Esophagus squamous epithelium (tissue), 5 donors: ENCODE data around the gene WDR48. TPM values are rescaled to one million over a fixed set of nuclear protein-coding genes. Genes with fewer than 3 reads are reported as not detected.

Experiments used
- DNase-seq: peaks from one replicate; lab custom pipeline; 2025; lab: John Stamatoyannopoulos, UW
- H3K27ac ChIP-seq, 4 donors: fragments of 200-600 bp; sonication (generic); one replicate each; pipeline ENCODE4 v1.5.1; 2016 to 2019; ENCODE audit warnings: mild to moderate bottlenecking in 1 of 4
- H3K27me3 ChIP-seq, 4 donors: fragments of 200-600 bp; sonication (generic); 1 replicate in 3 of 4; 2 replicates in 1 of 4; pipeline versions ENCODE4 v1.5.1 to v1.6.0; 2017 to 2021; ENCODE audit warnings: antibody characterized with exemption in 1 of 4
- H3K36me3 ChIP-seq, 3 donors: fragments of 200-600 bp; sonication (generic); one replicate each; pipeline ENCODE4 v1.5.1; 2016 to 2019
- H3K4me1 ChIP-seq, 3 donors: fragments of 200-600 bp; sonication (generic); one replicate each; pipeline ENCODE4 v1.5.1; 2017 to 2019
- H3K4me3 ChIP-seq, 4 donors: fragments of 200-600 bp; sonication (generic); 1 replicate in 3 of 4; 2 replicates in 1 of 4; pipeline ENCODE4 v1.5.1; 2016 to 2019; ENCODE audit warnings: mild to moderate bottlenecking in 2 of 4, moderate library complexity in 1 of 4
- H3K9me3 ChIP-seq, 3 donors: fragments of 200-600 bp; sonication (generic); one replicate each; pipeline ENCODE4 v1.5.1; 2016 to 2019
- POLR2A ChIP-seq, 4 donors: fragments of 450-650 bp; IDR thresholded peaks; one replicate each; pipeline ENCODE4 v1.6.1; 2017; ENCODE audit warnings: antibody characterized with exemption in 4 of 4, mild to moderate bottlenecking in 4 of 4, moderate library complexity in 3 of 4
- WGBS, 2 donors: methylation state at CpG; one replicate each; pipeline ENCODE4 v1.1.5; 2018; 5-methylcytosine and 5-hydroxymethylcytosine counted together
- intact Hi-C: fragments of 100-400 bp; cut with DNase I; formaldehyde crosslinking; loops from one replicate; pipeline ENCODE4 v1.15.0; 2022
- total RNA-seq, 4 donors: library from RNA; depleted of rRNA; stranded (reverse); fragments of >200 nt; gene quantifications; one replicate each; pipeline ENCODE4 v1.1.0, GENCODE V29; 2016
- TF ChIP-seq, protein P1 (sequence below), 6 experiments: fragments of 450-650 bp in 4 of 6; fragments of 200-600 bp in 2 of 6; sonication (generic) in 2 of 6; IDR thresholded peaks; one replicate each; pipeline ENCODE4 v1.5.1; 2016 to 2019; ENCODE audit warnings: antibody characterized with exemption in 6 of 6, mild to moderate bottlenecking in 4 of 6, moderate library complexity in 4 of 6
- donor health status: DM: yes; HTN: yes; CAD: no.

Gene WDR48
- total RNA-seq, 4 donors from 2014 or later: 9.7 to 25.9 (median 19.4) TPM

DNA sequence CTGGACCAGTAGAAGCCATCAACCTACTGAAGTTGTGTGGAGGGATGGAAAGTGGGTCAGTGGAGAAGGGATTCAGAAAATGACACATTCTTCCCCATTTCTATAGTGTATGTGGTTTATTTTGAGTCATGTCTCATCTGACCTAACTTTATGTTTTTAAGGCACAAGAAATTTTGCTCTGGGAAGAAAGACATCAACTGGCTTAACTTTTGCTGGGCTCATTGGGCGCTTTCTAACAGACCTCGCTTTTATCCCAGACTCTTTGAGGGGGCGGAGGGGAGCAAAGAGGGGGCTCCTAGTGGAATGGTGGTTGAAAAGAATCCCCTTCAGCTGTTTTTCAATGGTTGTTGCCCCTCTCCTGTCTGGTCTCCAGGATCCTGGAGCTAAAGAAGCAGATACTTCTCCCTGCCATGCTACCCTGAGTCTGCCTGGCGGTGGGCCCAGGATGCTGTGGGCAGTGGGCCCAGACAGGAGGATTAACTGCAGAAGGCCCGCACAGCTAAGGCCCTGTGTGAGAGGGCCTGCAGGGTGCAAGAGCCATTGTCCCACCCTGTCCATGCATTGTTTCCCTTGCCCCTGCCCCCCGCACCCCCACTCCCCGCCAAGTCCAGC, 87.1 kb downstream of the WDR48 start:
- peaks cover 23 to 85% (median 30%) of the 10 kb centered on the region in 3 donors for H3K4me1 ChIP-seq
- no peaks in the 10 kb centered on the region for H3K9me3 ChIP-seq
- no peak for DNase-seq
- intact Hi-C loops: no loop called here
- 44 to 91% methylated on average over 3 to 4 of the region's 7 CpGs for WGBS, 2 donors
- H3K27ac ChIP-seq: peak overlapping the region in 3 of 4 donors; percentile 4 to 21 (median 14)
- peaks cover 8 to 47% (median 19%) of the 10 kb centered on the region in 3 donors for H3K36me3 ChIP-seq
- H3K27me3 ChIP-seq: no peaks in the 10 kb centered on the region
- TF ChIP-seq POLR2A (IDR thresholded peaks at IDR 0.05): no peak
- TF ChIP-seq, protein P1, sequence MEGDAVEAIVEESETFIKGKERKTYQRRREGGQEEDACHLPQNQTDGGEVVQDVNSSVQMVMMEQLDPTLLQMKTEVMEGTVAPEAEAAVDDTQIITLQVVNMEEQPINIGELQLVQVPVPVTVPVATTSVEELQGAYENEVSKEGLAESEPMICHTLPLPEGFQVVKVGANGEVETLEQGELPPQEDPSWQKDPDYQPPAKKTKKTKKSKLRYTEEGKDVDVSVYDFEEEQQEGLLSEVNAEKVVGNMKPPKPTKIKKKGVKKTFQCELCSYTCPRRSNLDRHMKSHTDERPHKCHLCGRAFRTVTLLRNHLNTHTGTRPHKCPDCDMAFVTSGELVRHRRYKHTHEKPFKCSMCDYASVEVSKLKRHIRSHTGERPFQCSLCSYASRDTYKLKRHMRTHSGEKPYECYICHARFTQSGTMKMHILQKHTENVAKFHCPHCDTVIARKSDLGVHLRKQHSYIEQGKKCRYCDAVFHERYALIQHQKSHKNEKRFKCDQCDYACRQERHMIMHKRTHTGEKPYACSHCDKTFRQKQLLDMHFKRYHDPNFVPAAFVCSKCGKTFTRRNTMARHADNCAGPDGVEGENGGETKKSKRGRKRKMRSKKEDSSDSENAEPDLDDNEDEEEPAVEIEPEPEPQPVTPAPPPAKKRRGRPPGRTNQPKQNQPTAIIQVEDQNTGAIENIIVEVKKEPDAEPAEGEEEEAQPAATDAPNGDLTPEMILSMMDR (IDR thresholded peaks at IDR 0.05): no peak
- no peak overlapping the region for H3K4me3 ChIP-seq

DNA sequence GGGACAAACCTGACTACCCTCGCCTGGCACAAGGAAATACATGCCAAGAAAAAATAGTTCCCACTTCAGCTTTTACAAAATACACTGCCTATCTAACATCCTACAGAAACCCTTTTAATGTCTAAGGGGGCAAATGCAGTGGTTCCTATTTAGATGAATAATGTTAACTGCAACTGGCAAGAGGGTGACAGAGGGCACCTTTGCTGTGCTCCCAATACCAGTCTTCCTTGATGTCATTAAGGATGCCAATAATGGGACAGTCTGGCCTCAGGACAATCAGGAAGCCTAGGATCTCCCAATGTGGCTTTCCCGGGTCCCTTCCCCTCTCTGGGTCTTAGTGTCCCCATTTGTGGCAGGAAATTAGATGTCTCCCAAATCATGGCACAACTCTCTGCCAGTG, 87.6 kb downstream of the WDR48 start:
- TF ChIP-seq POLR2A (IDR thresholded peaks at IDR 0.05): no peak
- TF ChIP-seq, protein P1 (IDR thresholded peaks at IDR 0.05): no peak
- Histone ChIP-seq H3K4me3 (no peak overlapping the region), H3K4me1 (peaks cover 23 to 85% (median 30%) of the 10 kb centered on the region in 3 donors), H3K27me3 (no peaks in the 10 kb centered on the region), H3K36me3 (peaks cover 13 to 52% (median 24%) of the 10 kb centered on the region in 3 donors), H3K9me3 (no peaks in the 10 kb centered on the region), H3K27ac (peak overlapping the region in 1 of 4 donors; percentile 93)
- intact Hi-C loops: no loop called here
- DNase-seq: no peak
- WGBS, 2 donors: 50 to 83% methylated on average over 2 of the region's 2 CpGs

DNA sequence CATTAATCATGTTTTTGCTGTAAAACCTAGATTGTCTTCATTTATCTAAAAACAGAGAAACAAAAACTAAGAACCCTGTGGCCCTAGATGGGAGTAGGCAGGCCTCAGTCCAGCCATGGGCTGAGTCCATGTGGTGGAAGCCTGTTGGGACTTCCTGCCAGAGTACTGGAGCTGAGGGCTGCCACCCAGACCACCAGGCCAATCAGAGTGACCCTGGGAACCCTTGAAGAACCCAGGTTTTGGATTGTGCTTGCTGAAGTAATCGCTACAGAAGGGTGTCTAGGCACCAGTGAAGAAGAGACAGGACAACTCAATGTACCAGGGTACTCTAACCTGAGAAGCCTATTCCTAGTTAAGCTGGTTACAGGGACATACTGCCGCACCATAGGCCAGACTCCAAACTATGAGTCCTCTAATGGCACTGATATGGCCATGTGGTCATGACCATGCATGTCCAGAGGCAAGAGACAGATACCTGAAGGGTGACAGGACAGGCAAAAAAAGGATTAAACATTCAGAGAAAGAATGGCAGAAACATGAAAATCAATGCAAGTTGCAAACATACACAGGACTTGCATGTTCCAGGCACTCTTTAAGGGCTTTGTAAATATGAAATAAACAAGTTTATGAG, 88.6 kb downstream of the WDR48 start:
- H3K27ac ChIP-seq: peak overlapping the region; percentile 83 to 93 (median 88)
- H3K4me1 ChIP-seq: peaks cover 24 to 85% (median 30%) of the 10 kb centered on the region in 3 donors
- H3K4me3 ChIP-seq: no peak overlapping the region
- TF ChIP-seq POLR2A (IDR thresholded peaks at IDR 0.05): no peak
- TF ChIP-seq, protein P1 (IDR thresholded peaks at IDR 0.05): no peak
- no peaks in the 10 kb centered on the region for H3K9me3 ChIP-seq
- WGBS, 2 donors: 71 to 79% methylated on average over 2 of the region's 2 CpGs
- peaks cover 23 to 62% (median 30%) of the 10 kb centered on the region in 3 donors for H3K36me3 ChIP-seq
- DNase-seq: no peak
- no peaks in the 10 kb centered on the region for H3K27me3 ChIP-seq
- intact Hi-C loops: no loop called here

- Histone ChIP-seq H3K27ac (peak overlapping the region; percentile 83 to 93 (median 88)), H3K4me3 (peak overlapping the region in 2 of 4 donors; percentile 12 to 37), H3K9me3 (no peaks in the 10 kb centered on the region), H3K36me3 (peaks cover 23 to 71% (median 30%) of the 10 kb centered on the region in 3 donors), H3K27me3 (no peaks in the 10 kb centered on the region), H3K4me1 (peaks cover 33 to 87% (median 40%) of the 10 kb centered on the region in 3 donors)
- no peak for DNase-seq
- WGBS, 2 donors: 18 to 27% methylated on average over 2 to 3 of the region's 4 CpGs
- intact Hi-C loops: no loop called here
- no peak for TF ChIP-seq POLR2A (IDR thresholded peaks at IDR 0.05)
- TF ChIP-seq, protein P1 (IDR thresholded peaks at IDR 0.05): no peak
These were observed 89.6 kb downstream of the WDR48 start for GRCh38 chr3:39141171-39141995.
